Amniotic stem cell (primary cell): Measurements from ENCODE around the gene PET100.

Experiments used
- DNase-seq: peaks from one replicate; lab custom pipeline; 2025; lab: John Stamatoyannopoulos, UW

PET100 gene

GRCh38 chr19:7612282-7613274 is 17.0 kb upstream of the PET100 start:
- DNase-seq, result no peak

GRCh38 chr19:7614859-7615741 is 14.5 kb upstream of the PET100 start:
- DNase-seq, result no peak

GRCh38 chr19:7617172-7617571 is 12.4 kb upstream of the PET100 start:
- DNase-seq, result no peak

- DNase-seq, result no peak
Observed at GRCh38 chr19:7617735-7618134, 11.9 kb upstream of the PET100 start.

- no peak for DNase-seq
Observed at GRCh38 chr19:7618348-7618747, 11.2 kb upstream of the PET100 start.

- no peak for DNase-seq
Observed at GRCh38 chr19:7618771-7619510, 10.7 kb upstream of the PET100 start.

- DNase-seq, result no peak
Observed at GRCh38 chr19:7619671-7620441, 9.7 kb upstream of the PET100 start.

GRCh38 chr19:7620442-7621412 is 8.9 kb upstream of the PET100 start:
- DNase-seq, result no peak

- no peak for DNase-seq
Observed at GRCh38 chr19:7622933-7623685, 6.5 kb upstream of the PET100 start.

- DNase-seq, result no peak
Observed at GRCh38 chr19:7623725-7624603, 5.6 kb upstream of the PET100 start.

GRCh38 chr19:7624810-7625209 is 4.8 kb upstream of the PET100 start:
- no peak for DNase-seq

- no peak for DNase-seq
Observed at GRCh38 chr19:7625763-7626372, 3.7 kb upstream of the PET100 start.

GRCh38 chr19:7627166-7627565 is 2.4 kb upstream of the PET100 start:
- no peak for DNase-seq

GRCh38 chr19:7628589-7629311 is 843 bp upstream of the PET100 start:
- DNase-seq, result no peak

- no peak for DNase-seq
Observed at GRCh38 chr19:7631577-7631976, 2.0 kb downstream of the PET100 start.

- DNase-seq, result no peak
Observed at GRCh38 chr19:7632340-7633203, 3.0 kb downstream of the PET100 start.
